Liver (tissue), 9 donors: ENCODE data around the gene PER2. TPM values are rescaled to one million over a fixed set of nuclear protein-coding genes. Genes with fewer than 3 reads are reported as not detected.

ENCODE experiments used
- DNase-seq: peaks from one replicate; pipeline ENCODE4 v3.0.0-alpha.2; 2017; ENCODE audit warnings: low spot score
- H3K27ac ChIP-seq, 2 donors: one replicate each; pipeline ENCODE4 v1.7.0; 2013; ENCODE audit warnings: inconsistent platforms in 2 of 2, low read length in 2 of 2, control low read depth in 1 of 2, low read depth in 1 of 2, mild to moderate bottlenecking in 1 of 2
- H3K27me3 ChIP-seq, 4 donors: one replicate each; pipeline versions ENCODE4 v1.6.1 to v1.7.0; 2013; ENCODE audit warnings: low read length in 3 of 4, inconsistent platforms in 1 of 4, mild to moderate bottlenecking in 1 of 4, moderate library complexity in 1 of 4; ENCODE audit not compliant: control insufficient read depth in 4 of 4, insufficient read depth in 4 of 4
- H3K36me3 ChIP-seq, 4 donors: one replicate each; pipeline versions ENCODE4 v1.6.1 to v1.7.0; 2013; ENCODE audit warnings: low read length in 3 of 4, mild to moderate bottlenecking in 3 of 4, low read depth in 1 of 4, moderate library complexity in 1 of 4; ENCODE audit not compliant: control insufficient read depth in 4 of 4, insufficient read depth in 3 of 4
- H3K4me1 ChIP-seq, 4 donors: one replicate each; pipeline versions ENCODE4 v1.6.1 to v1.7.0; 2013; ENCODE audit warnings: low read length in 3 of 4, mild to moderate bottlenecking in 3 of 4, moderate library complexity in 1 of 4; ENCODE audit not compliant: control insufficient read depth in 4 of 4, insufficient read depth in 4 of 4
- H3K4me3 ChIP-seq, 3 donors: one replicate each; pipeline versions ENCODE4 v1.6.1 to v1.7.0; 2013; ENCODE audit warnings: low read length in 3 of 3, control low read depth in 1 of 3, low read depth in 1 of 3, mild to moderate bottlenecking in 1 of 3
- H3K9ac ChIP-seq, 2 donors: one replicate each; pipeline ENCODE4 v1.7.0; 2013; ENCODE audit warnings: low read length in 2 of 2, mild to moderate bottlenecking in 2 of 2, moderate library complexity in 2 of 2, control low read depth in 1 of 2, low read depth in 1 of 2
- H3K9me3 ChIP-seq, 4 donors: one replicate each; pipeline versions ENCODE4 v1.6.1 to v1.7.0; 2013; ENCODE audit warnings: low read length in 3 of 4; ENCODE audit not compliant: control insufficient read depth in 4 of 4
- ATF3 ChIP-seq: IDR thresholded peaks from 2 replicates; pipeline ENCODE4 v1.6.1; 2016; ENCODE audit warnings: antibody characterized with exemption
- EGR1 ChIP-seq, 2 donors: IDR thresholded peaks; 2 replicates each; pipeline ENCODE4 v1.6.1; 2016 to 2018; ENCODE audit warnings: antibody characterized with exemption in 2 of 2, low read depth in 2 of 2
- FOXA1 ChIP-seq: IDR thresholded peaks from 2 replicates; pipeline ENCODE4 v1.6.1; 2016; ENCODE audit warnings: antibody characterized with exemption
- FOXA2 ChIP-seq: IDR thresholded peaks from 2 replicates; pipeline ENCODE4 v1.6.1; 2016; ENCODE audit warnings: antibody characterized with exemption
- GABPA ChIP-seq, 2 donors: IDR thresholded peaks in 1 of 2; conservative IDR thresholded peaks in 1 of 2; 2 replicates each; pipeline ENCODE4 v1.6.1; 2016; ENCODE audit warnings: antibody characterized with exemption in 2 of 2, mild to moderate bottlenecking in 1 of 2, moderate library complexity in 1 of 2
- HNF4A ChIP-seq, 2 donors: conservative IDR thresholded peaks; 2 replicates each; pipeline ENCODE4 v1.6.1; 2016; ENCODE audit warnings: antibody characterized with exemption in 2 of 2, mild to moderate bottlenecking in 2 of 2
- HNF4G ChIP-seq: IDR thresholded peaks from 2 replicates; pipeline ENCODE4 v1.6.1; 2016; ENCODE audit warnings: antibody characterized with exemption
- JUND ChIP-seq, 2 donors: IDR thresholded peaks; 2 replicates each; pipeline ENCODE4 v1.6.1; 2016; ENCODE audit warnings: antibody characterized with exemption in 2 of 2
- NR2F2 ChIP-seq: IDR thresholded peaks from 2 replicates; pipeline ENCODE4 v1.6.1; 2016; ENCODE audit warnings: antibody characterized with exemption
- RAD21 ChIP-seq, 2 donors: IDR thresholded peaks; 2 replicates each; pipeline ENCODE4 v1.6.1; 2016; ENCODE audit warnings: antibody characterized with exemption in 2 of 2, mild to moderate bottlenecking in 2 of 2
- REST ChIP-seq: IDR thresholded peaks from 2 replicates; pipeline ENCODE4 v1.6.1; 2016; ENCODE audit warnings: antibody characterized with exemption, mild to moderate bottlenecking
- RXRA ChIP-seq, 2 donors: IDR thresholded peaks; 2 replicates each; pipeline ENCODE4 v1.6.1; 2017 to 2018; ENCODE audit warnings: antibody characterized with exemption in 2 of 2, mild to moderate bottlenecking in 1 of 2
- SP1 ChIP-seq: IDR thresholded peaks from 2 replicates; pipeline ENCODE4 v1.6.1; 2018; ENCODE audit warnings: antibody characterized with exemption, mild to moderate bottlenecking
- TAF1 ChIP-seq: conservative IDR thresholded peaks from 2 replicates; pipeline ENCODE4 v1.6.1; 2016; ENCODE audit warnings: antibody characterized with exemption, mild to moderate bottlenecking
- YY1 ChIP-seq: IDR thresholded peaks from 2 replicates; pipeline ENCODE4 v1.6.1; 2016; ENCODE audit warnings: antibody characterized with exemption, mild to moderate bottlenecking
- ZBTB33 ChIP-seq: IDR thresholded peaks from 2 replicates; pipeline ENCODE4 v1.6.1; 2016; ENCODE audit warnings: antibody characterized with exemption
- WGBS: extraction: QIAGEN DNeasy Blood & Tissue Kit; methylation state at CpG from one replicate; pipeline ENCODE4 v1.1.7; 2013; 5-methylcytosine and 5-hydroxymethylcytosine counted together
- polyA plus RNA-seq, 2 donors: library from polyadenylated mRNA; stranded (reverse) in 1 of 2; unstranded in 1 of 2; fragments of 200-250 nt in 1 of 2; fragments of >200 nt in 1 of 2; fragmentation: Nextera tagmentation in 1 of 2; extraction: Ambion mirVana in 1 of 2; gene quantifications; one replicate each; pipeline versions ENCODE4 v1.2.1 to v1.2.3, GENCODE V29; 2013 to 2015
- total RNA-seq, 2 donors: library from RNA; depleted of rRNA; stranded (reverse); fragments of >200 nt; gene quantifications; one replicate each; pipeline ENCODE4 v1.2.3, GENCODE V29; 2014
- donor health status: healthy.
- donor health status: healthy.
- donor health status: healthy.
- donor health status: healthy.
- donor health status: healthy.

PER2 gene
- total and polyA plus RNA-seq, 4 donors: 1.1 to 12.5 (median 4.1) TPM

GRCh38 chr2:238225911-238226697 is 62.3 kb downstream of the PER2 start:
- DNase-seq: no peak
- WGBS: 87% methylated on average over 38 of the region's 38 CpGs
- Histone ChIP-seq H3K4me1 (peaks cover 0 to 4% (median 1%) of the 10 kb centered on the region in 4 donors), H3K36me3 (no peaks in the 10 kb centered on the region), H3K9me3 (no peaks in the 10 kb centered on the region), H3K9ac (no peak overlapping the region), H3K27me3 (no peaks in the 10 kb centered on the region), H3K4me3 (no peak overlapping the region), H3K27ac (no peak overlapping the region)
- TF ChIP-seq RAD21 (IDR thresholded peaks at IDR 0.05) (no peak), FOXA1 (no peak), HNF4A (conservative IDR thresholded peaks at IDR 0.05) (no peak), SP1 (no peak), GABPA (IDR thresholded peaks at IDR 0.05 in 1 of 2, conservative IDR thresholded peaks at IDR 0.05 in 1 of 2) (no peak), RXRA (IDR thresholded peaks at IDR 0.05) (no peak), HNF4G (no peak), TAF1 (no peak)

GRCh38 chr2:238225121-238225520 is 63.3 kb downstream of the PER2 start:
- H3K9me3 ChIP-seq: no peaks in the 10 kb centered on the region
- H3K9ac ChIP-seq: no peak overlapping the region
- no peaks in the 10 kb centered on the region for H3K36me3 ChIP-seq
- no peaks in the 10 kb centered on the region for H3K4me1 ChIP-seq
- WGBS: 93% methylated on average over 13 of the region's 13 CpGs
- TF ChIP-seq TAF1: no peak
- no peak for TF ChIP-seq REST
- no peak for TF ChIP-seq NR2F2
- no peak for TF ChIP-seq RAD21 (IDR thresholded peaks at IDR 0.05)
- TF ChIP-seq FOXA1: no peak
- H3K27ac ChIP-seq: no peak overlapping the region
- DNase-seq: no peak
- no peak overlapping the region for H3K4me3 ChIP-seq
- no peaks in the 10 kb centered on the region for H3K27me3 ChIP-seq

- Histone ChIP-seq H3K9ac (no peak overlapping the region), H3K27me3 (no peaks in the 10 kb centered on the region), H3K36me3 (no peaks in the 10 kb centered on the region), H3K4me1 (no peaks in the 10 kb centered on the region), H3K27ac (no peak overlapping the region), H3K4me3 (no peak overlapping the region), H3K9me3 (no peaks in the 10 kb centered on the region)
- TF ChIP-seq GABPA (IDR thresholded peaks at IDR 0.05 in 1 of 2, conservative IDR thresholded peaks at IDR 0.05 in 1 of 2) (no peak), HNF4A (conservative IDR thresholded peaks at IDR 0.05) (no peak), FOXA2 (no peak), EGR1 (IDR thresholded peaks at IDR 0.05; ENCODE audit: low read depth in 2 of 2) (no peak), FOXA1 (no peak), RAD21 (IDR thresholded peaks at IDR 0.05) (no peak), JUND (IDR thresholded peaks at IDR 0.05) (no peak), NR2F2 (no peak), ZBTB33 (no peak), REST (no peak), YY1 (no peak), ATF3 (no peak)
- no peak for DNase-seq
- WGBS: 96% methylated on average over 29 of the region's 29 CpGs
Measured at GRCh38 chr2:238224356-238225035, 63.9 kb downstream of the PER2 start.
